Vagina (tissue), 2 donors: Measurements from ENCODE around the gene WDR54. TPM values are rescaled to one million over a fixed set of nuclear protein-coding genes. Genes with fewer than 3 reads are reported as not detected.

Source experiments
- DNase-seq, 2 donors: peaks; one replicate each; pipeline ENCODE4 v3.0.0-alpha.2; 2017; ENCODE audit errors: extremely low spot score in 2 of 2
- H3K27ac ChIP-seq: fragments of 200-600 bp; sonication (generic); one replicate; pipeline ENCODE4 v1.5.1; 2019
- H3K27me3 ChIP-seq: fragments of 200-600 bp; sonication (generic); one replicate; pipeline ENCODE4 v1.5.1; 2019
- H3K36me3 ChIP-seq, 2 donors: fragments of 200-600 bp; sonication (generic); one replicate each; pipeline ENCODE4 v1.5.1; 2017 to 2019
- H3K4me1 ChIP-seq: fragments of 200-600 bp; sonication (generic); one replicate; pipeline ENCODE4 v1.5.1; 2019
- H3K4me3 ChIP-seq, 2 donors: fragments of 200-600 bp; sonication (generic); 1 replicate in 1 of 2; 2 replicates in 1 of 2; pipeline ENCODE4 v1.5.1; 2016 to 2019
- H3K9me3 ChIP-seq: fragments of 200-600 bp; sonication (generic); one replicate; pipeline ENCODE4 v1.5.1; 2019
- POLR2A ChIP-seq, 2 donors: fragments of 450-650 bp; IDR thresholded peaks; one replicate each; pipeline ENCODE4 v1.6.1; 2017; ENCODE audit warnings: antibody characterized with exemption in 2 of 2, mild to moderate bottlenecking in 2 of 2, moderate library complexity in 2 of 2
- POLR2AphosphoS5 ChIP-seq, 2 donors: sonication (generic); formaldehyde crosslinking; IDR thresholded peaks; one replicate each; pipeline ENCODE4 v1.9.0; 2017; ENCODE audit warnings: antibody characterized with exemption in 2 of 2, mild to moderate bottlenecking in 2 of 2, low read depth in 1 of 2; ENCODE audit not compliant: insufficient read depth in 1 of 2
- intact Hi-C: fragments of 100-400 bp; cut with DNase I; formaldehyde crosslinking; loops from one replicate; pipeline ENCODE4 v1.15.1; 2023
- total RNA-seq: library from RNA; depleted of rRNA; stranded (reverse); fragments of >200 nt; gene quantifications from one replicate; pipeline ENCODE4 v1.2.3, GENCODE V29; 2016
- TF ChIP-seq, protein P1 (sequence below), 3 experiments: fragments of 450-650 bp in 2 of 3; fragments of 200-600 bp in 1 of 3; sonication (generic) in 1 of 3; IDR thresholded peaks; one replicate each; pipeline ENCODE4 v1.5.1; 2017 to 2019; ENCODE audit warnings: antibody characterized with exemption in 3 of 3, mild to moderate bottlenecking in 2 of 3, moderate library complexity in 2 of 3

Gene WDR54
- total RNA-seq, 1 donor from 2014 or later: 8.8 TPM

GRCh38 chr2:74423231-74424095, 1.9 kb downstream of the WDR54 start:
- no peak overlapping the region for H3K4me3 ChIP-seq
- intact Hi-C loops: no loop called here
- H3K27ac ChIP-seq: no peak overlapping the region
- DNase-seq: no peak
- H3K27me3 ChIP-seq: no peaks in the 10 kb centered on the region
- no peaks in the 10 kb centered on the region for H3K9me3 ChIP-seq
- H3K36me3 ChIP-seq: peaks cover 0 to 12% of the 10 kb centered on the region in 2 donors
- TF ChIP-seq POLR2AphosphoS5 (IDR thresholded peaks at IDR 0.05; ENCODE audit: insufficient read depth in 1 of 2, low read depth in 1 of 2) (no peak), POLR2A (IDR thresholded peaks at IDR 0.05) (no peak)
- TF ChIP-seq, protein P1, sequence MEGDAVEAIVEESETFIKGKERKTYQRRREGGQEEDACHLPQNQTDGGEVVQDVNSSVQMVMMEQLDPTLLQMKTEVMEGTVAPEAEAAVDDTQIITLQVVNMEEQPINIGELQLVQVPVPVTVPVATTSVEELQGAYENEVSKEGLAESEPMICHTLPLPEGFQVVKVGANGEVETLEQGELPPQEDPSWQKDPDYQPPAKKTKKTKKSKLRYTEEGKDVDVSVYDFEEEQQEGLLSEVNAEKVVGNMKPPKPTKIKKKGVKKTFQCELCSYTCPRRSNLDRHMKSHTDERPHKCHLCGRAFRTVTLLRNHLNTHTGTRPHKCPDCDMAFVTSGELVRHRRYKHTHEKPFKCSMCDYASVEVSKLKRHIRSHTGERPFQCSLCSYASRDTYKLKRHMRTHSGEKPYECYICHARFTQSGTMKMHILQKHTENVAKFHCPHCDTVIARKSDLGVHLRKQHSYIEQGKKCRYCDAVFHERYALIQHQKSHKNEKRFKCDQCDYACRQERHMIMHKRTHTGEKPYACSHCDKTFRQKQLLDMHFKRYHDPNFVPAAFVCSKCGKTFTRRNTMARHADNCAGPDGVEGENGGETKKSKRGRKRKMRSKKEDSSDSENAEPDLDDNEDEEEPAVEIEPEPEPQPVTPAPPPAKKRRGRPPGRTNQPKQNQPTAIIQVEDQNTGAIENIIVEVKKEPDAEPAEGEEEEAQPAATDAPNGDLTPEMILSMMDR (IDR thresholded peaks at IDR 0.05): no peak
- peaks cover 19% of the 10 kb centered on the region for H3K4me1 ChIP-seq

DNA sequence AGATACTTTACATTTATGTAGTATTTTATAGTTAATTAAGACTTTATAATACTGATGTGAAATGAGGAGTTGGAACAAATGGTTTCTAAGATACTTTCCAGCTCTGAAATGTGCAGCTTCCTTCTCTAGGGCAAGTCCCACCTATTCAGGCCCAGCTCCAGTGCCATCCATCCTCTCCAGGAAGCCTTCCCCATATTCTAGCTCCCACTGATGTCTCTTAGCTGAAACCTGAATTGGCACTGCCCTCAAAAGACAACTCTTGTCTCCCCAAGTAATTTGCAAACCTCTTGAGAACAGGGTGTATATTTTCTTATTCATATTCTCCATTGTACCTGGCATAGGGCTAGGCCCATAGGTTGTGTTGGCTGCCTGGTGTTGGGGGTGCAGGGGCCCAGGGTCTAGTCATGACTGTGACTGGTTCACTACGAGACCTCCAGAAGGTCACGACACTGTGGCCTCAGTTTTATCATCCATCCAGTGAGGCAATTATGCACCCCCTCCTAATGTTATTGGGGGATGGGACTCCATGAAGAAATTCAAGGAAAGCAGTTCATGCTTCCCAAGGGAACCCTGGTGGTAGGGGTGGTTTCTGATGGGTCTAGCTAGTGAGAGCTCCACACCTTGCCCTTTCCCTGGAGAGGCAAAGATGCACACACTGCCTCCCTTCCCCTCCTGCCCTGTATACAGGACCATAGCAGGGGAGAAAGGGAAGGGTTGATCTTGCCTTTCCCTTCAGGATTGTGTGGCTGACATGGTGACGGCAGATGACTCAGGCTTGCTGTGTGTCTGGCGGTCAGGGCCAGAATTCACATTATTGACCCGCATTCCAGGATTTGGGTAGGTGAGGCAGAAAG, 2.8 kb downstream of the WDR54 start:
- peaks cover 0 to 21% of the 10 kb centered on the region in 2 donors for H3K36me3 ChIP-seq
- no peak overlapping the region for H3K4me3 ChIP-seq
- intact Hi-C loops: no loop called here
- peaks cover 19% of the 10 kb centered on the region for H3K4me1 ChIP-seq
- TF ChIP-seq POLR2A (IDR thresholded peaks at IDR 0.05): no peak
- no peak for TF ChIP-seq POLR2AphosphoS5 (IDR thresholded peaks at IDR 0.05; ENCODE audit: insufficient read depth in 1 of 2, low read depth in 1 of 2)
- TF ChIP-seq, protein P1 (IDR thresholded peaks at IDR 0.05): no peak
- no peak overlapping the region for H3K27ac ChIP-seq
- H3K27me3 ChIP-seq: no peaks in the 10 kb centered on the region
- DNase-seq: no peak
- no peaks in the 10 kb centered on the region for H3K9me3 ChIP-seq

DNA sequence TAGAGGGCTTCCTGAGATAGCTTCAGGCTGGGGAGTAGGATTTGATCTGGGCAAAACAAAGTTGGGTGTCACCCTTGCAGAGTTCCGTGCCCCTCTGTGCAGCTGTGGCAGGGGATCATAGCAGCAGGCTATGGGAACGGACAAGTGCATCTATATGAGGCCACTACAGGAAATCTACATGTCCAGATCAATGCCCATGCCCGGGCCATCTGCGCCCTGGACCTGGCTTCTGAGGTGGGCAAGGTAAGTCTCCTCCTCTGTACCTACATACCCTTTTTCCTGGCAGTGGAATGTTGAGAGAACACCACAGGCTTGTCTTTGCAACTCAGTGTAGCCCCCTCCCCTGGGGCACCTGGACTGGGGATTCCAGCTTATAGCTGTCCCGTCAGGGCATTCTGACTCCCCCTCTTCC, 3.5 kb downstream of the WDR54 start:
- Histone ChIP-seq H3K4me3 (no peak overlapping the region), H3K27me3 (no peaks in the 10 kb centered on the region), H3K36me3 (peaks cover 0 to 27% of the 10 kb centered on the region in 2 donors), H3K27ac (no peak overlapping the region), H3K9me3 (no peaks in the 10 kb centered on the region), H3K4me1 (peaks cover 19% of the 10 kb centered on the region)
- intact Hi-C loops: no loop called here
- TF ChIP-seq POLR2A (IDR thresholded peaks at IDR 0.05): no peak
- TF ChIP-seq POLR2AphosphoS5 (IDR thresholded peaks at IDR 0.05; ENCODE audit: insufficient read depth in 1 of 2, low read depth in 1 of 2): no peak
- DNase-seq: no peak

DNA sequence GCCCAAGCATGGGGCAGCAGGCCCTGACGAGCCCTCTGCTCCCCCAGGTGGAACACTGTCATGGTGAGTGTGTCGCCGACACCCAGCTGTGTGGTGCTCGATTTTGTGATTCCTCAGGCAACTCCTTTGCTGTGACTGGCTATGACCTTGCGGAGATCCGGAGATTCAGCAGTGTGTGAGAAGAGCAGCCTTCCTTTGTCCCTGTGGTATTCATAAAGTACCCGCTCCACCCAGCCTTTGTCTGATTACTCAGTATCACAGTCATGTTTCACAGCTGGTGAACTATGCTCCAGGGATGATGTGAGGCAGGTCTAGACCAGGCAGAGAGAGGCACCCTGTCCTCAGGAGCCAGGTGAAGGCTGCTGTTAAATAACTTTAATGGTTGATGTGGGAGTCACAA, 4.0 kb downstream of the WDR54 start:
- H3K4me1 ChIP-seq: peaks cover 16% of the 10 kb centered on the region
- no peak for DNase-seq
- H3K4me3 ChIP-seq: no peak overlapping the region
- peaks cover 0 to 33% of the 10 kb centered on the region in 2 donors for H3K36me3 ChIP-seq
- intact Hi-C loops: no loop called here
- H3K27ac ChIP-seq: no peak overlapping the region
- TF ChIP-seq POLR2AphosphoS5 (IDR thresholded peaks at IDR 0.05; ENCODE audit: insufficient read depth in 1 of 2, low read depth in 1 of 2) (no peak), POLR2A (IDR thresholded peaks at IDR 0.05) (no peak)
- TF ChIP-seq, protein P1 (IDR thresholded peaks at IDR 0.05): no peak
- no peaks in the 10 kb centered on the region for H3K27me3 ChIP-seq
- H3K9me3 ChIP-seq: no peaks in the 10 kb centered on the region

DNA sequence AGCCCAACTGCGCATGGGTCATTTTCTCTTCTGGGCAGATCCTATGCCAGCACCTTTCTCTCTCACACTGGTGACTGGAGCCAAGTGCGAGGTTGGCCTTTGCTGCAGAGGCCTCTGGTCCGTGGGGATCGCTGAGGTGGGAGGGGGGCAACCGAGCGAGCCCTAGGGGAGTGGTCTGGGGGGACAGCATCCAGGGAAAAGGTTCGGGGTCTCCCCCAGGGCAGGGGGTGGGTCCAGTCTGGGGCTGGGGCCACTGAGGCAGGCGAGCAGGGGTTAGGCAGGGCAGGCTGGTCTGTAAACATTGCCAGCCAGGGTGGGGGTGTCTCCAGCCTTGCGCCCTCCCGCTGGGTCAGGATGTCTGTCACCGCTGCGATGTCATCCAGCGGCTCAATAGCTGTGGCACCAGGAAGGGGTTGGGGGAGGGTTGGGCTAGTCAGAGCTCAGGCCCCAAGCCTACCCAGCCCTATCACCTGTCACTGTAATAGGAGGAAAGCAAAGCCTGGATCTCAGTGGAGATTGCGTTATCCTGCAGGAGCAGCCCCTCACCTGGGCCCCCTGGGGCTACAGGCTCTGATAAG, 4.7 kb downstream of the WDR54 start:
- H3K27me3 ChIP-seq: no peaks in the 10 kb centered on the region
- TF ChIP-seq POLR2A (IDR thresholded peaks at IDR 0.05): no peak
- TF ChIP-seq, protein P1 (IDR thresholded peaks at IDR 0.05): no peak
- intact Hi-C loops: no loop called here
- no peak overlapping the region for H3K27ac ChIP-seq
- H3K4me3 ChIP-seq: no peak overlapping the region
- H3K4me1 ChIP-seq: peaks cover 8% of the 10 kb centered on the region
- no peaks in the 10 kb centered on the region for H3K9me3 ChIP-seq
- DNase-seq: no peak
- H3K36me3 ChIP-seq: peaks cover 0 to 36% of the 10 kb centered on the region in 2 donors
